Colon (tissue), 2 donors: ENCODE data around the gene ZBTB11.
A peak's percentile ranks its signal among the peaks of the same experiment; 100 is the strongest.
"Not testable (repeated sequence)": the region's sequence is repeated elsewhere in the genome, so short reads cannot be mapped to it uniquely, and the experiment has no call there.

Experiments
- FAIRE-seq: peaks from 2 replicates; lab custom pipeline; 2012; peaks lifted over from hg19 to GRCh38; lab: Jason Lieb, UNC
- donor health status: control.
- donor health status: control.

ZBTB11 gene, protein sequence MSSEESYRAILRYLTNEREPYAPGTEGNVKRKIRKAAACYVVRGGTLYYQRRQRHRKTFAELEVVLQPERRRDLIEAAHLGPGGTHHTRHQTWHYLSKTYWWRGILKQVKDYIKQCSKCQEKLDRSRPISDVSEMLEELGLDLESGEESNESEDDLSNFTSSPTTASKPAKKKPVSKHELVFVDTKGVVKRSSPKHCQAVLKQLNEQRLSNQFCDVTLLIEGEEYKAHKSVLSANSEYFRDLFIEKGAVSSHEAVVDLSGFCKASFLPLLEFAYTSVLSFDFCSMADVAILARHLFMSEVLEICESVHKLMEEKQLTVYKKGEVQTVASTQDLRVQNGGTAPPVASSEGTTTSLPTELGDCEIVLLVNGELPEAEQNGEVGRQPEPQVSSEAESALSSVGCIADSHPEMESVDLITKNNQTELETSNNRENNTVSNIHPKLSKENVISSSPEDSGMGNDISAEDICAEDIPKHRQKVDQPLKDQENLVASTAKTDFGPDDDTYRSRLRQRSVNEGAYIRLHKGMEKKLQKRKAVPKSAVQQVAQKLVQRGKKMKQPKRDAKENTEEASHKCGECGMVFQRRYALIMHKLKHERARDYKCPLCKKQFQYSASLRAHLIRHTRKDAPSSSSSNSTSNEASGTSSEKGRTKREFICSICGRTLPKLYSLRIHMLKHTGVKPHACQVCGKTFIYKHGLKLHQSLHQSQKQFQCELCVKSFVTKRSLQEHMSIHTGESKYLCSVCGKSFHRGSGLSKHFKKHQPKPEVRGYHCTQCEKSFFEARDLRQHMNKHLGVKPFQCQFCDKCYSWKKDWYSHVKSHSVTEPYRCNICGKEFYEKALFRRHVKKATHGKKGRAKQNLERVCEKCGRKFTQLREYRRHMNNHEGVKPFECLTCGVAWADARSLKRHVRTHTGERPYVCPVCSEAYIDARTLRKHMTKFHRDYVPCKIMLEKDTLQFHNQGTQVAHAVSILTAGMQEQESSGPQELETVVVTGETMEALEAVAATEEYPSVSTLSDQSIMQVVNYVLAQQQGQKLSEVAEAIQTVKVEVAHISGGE

GRCh38 chr3:101676765-101677435, at the start of gene ZBTB11:
ZBTB11 (minus strand) TSS chr3:101677132; CDS start chr3:101676914, 218 bp downstream.
- peak; percentile 58 for FAIRE-seq

DNA sequence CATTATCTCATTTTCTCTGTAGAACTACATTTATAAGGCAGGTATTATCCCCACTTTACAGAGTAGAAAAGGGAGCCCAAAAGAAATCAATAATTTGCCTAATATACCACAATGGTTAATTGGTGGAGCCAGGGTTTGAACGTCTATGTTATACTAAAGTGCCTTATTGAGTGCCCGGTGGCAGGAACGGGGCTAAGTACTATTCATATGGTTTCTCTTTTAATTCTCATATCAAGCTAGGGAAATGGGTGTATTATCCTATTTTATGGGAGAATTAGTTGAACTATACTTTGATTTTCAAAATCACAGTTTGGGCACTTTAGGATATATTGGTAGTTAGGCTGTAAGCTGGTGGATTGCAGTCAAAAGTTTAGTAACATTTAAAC, 49.0 kb upstream of the ZBTB11 start:
- FAIRE-seq, result no peak

DNA sequence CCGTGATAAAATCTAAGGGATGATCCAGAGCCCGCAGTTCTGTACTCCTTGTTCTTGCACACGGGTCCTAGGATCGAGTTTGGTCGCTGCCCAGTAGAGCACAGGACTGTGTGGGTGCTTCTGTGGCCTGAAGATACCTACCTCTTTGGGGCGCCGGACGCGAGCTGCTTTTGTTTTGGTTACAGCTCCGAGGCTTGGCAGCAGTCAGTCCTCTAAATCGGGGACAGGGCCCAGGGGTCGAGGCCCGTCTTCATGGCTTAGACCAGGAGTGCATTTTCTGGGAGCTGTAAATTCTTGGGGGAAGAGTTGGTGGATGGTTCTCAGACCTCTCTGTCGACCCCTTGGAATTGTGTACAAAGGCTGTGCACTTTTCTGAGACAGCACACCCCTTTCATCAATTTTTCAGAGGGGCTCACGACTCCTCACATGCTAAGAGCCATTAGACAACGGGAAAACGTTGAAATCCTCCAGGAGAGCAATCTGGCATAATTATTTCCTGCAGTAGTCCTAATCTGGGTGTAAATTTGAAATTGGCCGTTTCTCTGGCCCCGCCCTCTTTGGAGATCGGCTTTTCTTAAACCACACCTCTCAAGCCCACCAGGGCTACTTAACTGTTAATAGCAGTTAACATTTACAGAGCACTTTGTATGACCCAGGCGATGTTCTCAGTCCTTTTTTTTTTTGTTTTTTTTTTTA, 48.4 kb upstream of the ZBTB11 start:
- no peak for FAIRE-seq

DNA sequence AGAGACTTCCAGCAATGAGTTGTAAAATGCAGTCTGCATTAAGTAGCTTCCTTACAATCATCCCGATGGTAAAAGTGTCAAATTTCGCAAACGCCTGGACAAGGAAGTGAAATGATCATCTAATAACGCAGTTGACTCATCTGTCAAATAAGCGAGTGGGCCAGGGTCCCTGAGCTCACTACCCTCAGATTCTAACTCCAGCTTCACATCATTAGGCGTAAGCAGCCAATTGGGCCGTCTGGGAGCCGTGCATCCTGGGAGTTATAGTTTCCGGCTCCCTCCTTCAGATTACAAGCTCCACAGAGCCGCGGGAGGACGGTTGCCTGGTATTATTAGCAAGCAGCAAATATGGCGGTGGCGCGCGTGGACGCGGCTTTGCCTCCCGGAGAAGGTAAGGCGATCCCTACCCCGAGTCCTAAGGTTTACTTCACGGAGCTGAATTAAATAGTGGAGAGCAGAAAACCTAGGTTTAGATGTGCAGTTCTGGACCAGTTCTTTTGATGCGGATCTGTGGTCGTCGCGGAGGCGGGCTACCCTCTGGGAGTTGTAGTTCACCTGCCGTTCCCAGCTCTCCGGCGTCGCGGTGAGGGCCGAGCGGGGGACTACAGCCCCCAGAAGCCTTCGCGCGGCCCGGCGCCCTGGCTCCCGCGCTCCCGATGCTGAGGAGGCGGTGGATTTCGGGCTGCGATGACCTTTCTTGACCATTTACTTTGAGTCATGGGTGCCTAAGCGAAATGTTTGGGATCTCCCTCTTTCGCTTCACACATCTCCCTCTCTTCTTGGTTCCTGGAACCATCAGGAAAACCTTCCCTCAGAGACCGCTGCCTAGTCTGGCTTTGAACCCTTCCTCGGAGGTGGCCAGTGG, 47.6 kb upstream of the ZBTB11 start, which contains the start of gene CEP97:
Gene CEP97 (plus strand): TSS at position 286 of the 865 bp plus-strand sequence. CDS start 63 bp downstream, at position 349.
- FAIRE-seq, result no peak

DNA sequence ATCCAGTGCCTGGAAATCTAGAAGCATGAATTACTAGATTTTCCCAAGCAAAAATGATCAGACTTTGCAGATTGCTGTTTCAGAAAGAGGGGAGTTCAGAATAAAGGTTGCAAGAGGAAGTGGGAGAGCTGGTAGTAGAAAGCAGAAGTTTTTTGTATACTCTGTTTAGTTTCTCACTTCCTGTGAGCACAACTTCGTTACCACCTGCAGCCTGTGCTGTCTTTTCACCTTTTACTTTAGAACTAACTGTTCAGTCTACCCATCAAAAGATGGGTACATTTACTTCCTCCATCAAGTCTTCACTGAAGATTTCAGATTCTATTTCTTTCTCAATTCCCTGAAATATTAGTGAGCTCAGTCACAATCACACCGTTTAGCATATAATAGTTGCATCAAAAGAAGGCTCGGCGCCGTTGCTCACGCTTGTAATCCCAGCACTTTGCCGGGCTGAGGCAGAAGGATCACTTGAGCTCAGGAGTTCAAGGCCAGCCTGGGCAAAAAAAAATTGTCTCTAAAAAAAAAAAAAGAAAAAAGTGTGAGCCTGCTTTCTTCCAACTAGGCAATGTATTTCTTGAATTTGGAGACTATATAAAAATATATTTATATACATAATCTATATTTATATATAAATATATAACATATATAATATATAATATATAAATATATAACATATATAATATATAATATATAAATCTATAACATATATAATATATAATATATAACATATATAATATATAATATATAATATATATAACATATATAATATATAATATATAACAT, 45.7 kb upstream of the ZBTB11 start:
- no peak for FAIRE-seq

DNA sequence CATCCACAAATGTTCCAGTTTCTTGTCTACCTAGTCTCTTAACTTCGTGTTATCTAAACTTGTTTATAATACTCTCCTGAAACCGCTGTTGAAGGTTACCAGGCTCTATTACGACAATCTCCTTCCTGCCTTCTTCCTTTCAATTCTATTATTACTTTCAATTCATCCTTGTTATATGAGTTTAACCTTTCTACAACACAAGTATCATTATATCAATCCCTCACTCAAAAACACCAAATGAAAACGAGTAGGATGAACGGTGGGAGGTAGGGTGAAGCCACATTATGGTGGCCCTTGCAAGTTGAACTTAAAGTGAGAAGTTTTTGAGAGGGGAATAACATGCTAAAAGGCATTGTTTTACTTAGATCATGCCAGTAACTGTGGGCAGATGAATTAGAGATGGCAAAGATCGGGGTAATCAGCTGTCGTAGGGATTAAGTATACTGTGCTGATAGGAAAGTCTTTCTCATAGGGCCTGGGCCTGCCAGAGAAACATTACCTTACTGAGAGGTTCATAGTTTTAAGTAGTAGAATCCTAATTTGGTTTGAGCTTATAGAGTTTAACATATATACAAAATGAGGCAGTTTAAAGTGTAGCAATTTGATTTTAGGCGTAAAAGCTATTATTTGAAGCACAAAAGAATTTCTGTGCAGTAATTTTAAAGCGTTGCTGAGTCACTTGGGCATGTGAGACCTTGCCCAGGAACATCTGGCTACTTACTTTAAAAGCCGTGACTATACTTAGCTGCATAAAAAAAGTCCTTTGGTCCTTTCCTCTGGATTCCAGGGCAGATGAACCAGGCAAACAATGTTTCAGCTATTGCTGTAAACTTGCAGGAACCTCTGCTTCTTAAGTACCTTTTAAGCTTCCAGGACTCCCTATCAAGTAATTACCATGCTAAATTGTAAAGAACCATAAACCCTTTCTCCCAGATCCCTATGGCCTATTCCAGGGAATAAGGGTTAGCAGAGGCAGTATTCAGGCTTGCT, 44.2 kb upstream of the ZBTB11 start:
- no peak for FAIRE-seq

DNA sequence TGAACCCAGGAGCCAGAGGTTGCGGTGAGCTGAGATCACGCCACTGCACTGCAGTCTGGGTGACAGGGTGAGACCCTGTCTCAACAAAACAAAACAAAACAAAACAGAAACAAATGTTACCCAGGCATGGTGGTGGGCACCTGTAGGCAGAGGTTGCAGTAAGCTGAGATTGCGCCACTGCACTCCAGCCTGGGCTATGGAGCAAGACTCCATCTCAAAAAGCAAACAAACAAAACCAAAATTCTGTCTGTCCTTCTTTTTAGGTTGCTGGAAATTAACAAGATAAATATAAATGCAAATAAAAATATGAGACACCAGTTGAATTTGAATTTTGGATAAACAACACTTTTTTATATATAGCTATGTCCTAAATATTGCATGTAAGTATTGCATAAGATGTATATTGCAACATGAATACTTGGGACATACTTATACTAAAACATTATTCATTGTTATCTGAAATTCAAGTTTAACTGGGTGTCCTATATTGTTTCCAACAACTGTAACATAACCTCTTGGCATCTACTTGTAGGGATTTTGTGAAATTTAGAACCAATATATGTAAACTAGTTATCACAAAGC, 42.8 kb upstream of the ZBTB11 start:
- no peak for FAIRE-seq

DNA sequence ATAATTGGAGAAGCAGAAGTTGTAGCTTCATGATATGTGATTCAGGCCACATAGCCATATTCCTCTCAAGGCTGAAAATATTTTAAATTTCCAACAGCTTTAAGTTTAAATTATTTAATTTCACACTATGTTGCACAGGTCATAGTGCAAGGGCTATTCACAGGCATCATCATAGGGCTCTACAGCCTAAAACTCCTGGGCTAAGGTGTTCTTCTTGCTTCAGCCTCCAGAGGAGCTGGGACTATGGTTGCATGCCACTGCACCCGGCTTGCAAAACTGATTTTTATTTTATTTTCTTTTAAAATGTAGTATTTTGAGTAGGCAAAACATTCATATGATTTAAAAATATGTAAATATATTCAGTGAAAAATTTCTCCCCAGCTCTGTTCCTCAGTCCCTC, 41.5 kb upstream of the ZBTB11 start:
- FAIRE-seq, result no peak

DNA sequence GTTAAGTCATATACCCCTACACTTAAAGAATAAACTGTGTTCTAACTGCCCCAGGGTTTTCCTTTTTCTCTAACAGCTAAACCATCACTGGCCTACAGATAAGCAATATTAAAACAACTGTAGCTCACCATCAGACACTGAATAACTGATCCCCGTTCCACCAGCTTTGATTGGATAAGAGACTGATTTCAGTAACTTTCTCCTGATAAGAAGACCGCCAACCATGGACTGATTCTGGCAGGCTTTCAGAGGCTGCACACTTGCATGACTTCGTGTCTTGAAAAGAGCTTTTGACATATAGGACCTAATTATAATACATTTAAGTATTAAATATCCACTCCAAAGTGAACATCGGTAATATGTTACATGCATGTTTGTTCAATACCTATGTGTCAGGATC, 32.2 kb upstream of the ZBTB11 start:
- no peak for FAIRE-seq

DNA sequence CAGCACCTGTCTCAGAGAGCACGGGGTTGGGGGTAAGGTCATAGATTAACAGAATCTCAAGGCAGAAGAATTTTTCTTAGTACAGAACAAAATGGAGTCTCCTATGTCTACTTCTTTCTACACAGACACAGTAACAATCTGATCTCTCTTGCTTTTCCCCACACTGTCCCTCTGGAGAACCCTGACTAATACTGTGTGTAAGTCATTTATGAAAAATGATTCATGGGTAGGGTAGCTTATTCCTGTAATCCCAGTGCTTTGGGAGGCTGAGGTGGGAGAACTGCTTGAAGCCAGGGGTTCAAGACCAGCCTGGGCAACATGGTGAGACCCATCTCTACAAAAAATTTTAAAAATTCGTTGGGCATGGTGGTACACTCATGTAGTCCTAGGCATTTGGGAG, 27.7 kb upstream of the ZBTB11 start:
- not testable (repeated sequence) for FAIRE-seq

- FAIRE-seq, result no peak
These were observed 26.2 kb upstream of the ZBTB11 start for GRCh38 chr3:101703169-101703568.

- FAIRE-seq, result no peak
These were observed 25.8 kb upstream of the ZBTB11 start for GRCh38 chr3:101702726-101703125.

DNA sequence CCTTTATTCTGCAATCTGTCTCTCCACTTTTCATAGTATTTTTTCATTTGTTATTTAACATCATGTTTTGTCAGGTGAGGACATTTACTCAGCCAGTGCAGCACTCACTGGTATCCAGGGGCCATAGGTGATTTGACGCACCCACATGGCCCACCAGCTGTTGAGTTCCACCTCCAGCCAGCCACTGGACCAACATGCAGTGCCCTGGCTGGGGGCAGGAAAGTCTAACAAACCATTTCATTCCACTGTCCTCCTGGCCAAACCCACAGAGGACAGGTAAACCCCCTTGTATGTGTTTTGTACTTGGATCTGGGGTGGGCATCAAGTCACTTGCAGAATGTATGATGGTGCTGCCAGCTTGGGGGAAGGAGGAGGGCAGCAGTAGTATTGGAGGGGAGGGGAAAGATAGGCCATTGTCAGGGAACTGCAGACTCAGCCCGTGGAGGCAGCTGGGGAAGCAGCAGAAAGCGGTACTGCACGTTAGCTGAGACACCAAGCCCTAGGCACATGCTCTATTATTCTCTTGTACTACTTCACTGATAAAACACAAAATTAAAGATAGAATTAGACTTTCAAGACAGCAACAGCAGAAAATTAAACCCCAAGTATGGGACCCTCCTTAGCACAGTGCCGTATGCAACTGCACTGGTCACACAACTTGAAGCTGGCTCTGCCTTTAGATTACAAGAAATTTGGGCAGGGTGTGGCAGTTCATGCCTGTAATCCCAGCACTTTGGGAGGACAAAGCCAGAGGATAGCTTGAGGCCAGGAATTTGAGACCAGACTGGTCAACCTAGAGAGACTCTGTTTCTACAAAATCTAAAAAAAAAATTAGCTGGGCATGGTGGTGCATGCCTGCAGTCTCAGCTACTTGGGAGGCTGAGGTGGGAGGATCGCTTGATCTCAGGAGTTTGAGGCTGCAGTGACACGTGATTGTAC, 25.0 kb upstream of the ZBTB11 start:
- FAIRE-seq, result no peak

DNA sequence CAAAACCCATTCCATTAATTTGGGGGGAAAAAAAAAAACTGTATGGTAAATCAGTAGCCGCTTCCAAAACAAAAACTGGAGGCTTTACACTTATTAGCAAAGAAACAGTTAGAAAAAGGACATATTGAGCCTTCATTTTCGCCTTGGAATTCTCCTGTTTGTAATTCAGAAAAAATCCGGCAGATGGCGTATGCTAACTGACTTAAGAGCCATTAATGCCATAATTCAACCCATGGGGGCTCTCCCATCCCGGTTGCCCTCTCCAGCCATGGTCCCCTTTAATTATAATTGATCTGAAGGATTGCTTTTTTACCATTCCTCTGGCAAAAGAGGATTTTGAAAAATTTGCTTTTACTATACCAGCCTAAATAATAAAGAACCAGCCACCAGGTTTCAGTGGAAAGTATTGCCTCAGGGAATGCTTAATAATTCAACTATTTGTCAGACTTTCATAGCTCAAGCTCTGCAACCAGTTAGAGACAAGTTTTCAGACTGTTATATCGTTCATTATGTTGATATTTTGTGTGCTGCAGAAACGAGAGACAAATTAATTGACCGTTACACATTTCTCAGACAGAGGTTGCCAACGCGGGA, 18.9 kb upstream of the ZBTB11 start:
- no peak for FAIRE-seq

DNA sequence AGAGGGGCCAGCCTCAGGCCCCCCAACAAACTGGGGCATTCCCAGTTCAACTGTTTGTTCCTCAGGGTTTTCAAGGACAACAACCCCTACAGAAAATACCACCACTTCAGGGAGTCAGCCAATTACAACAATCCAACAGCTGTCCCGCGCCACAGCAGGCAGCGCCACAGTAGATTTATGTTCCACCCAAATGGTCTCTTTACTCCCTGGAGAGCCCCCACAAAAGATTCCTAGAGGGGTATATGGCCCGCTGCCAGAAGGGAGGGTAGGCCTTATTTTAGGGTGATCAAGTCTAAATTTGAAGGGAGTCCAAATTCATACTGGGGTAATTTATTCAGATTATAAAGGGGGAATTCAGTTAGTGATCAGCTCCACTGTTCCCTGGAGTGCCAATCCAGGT, 17.9 kb upstream of the ZBTB11 start:
- FAIRE-seq, result not testable (repeated sequence)

- not testable (repeated sequence) for FAIRE-seq
These were observed 16.6 kb upstream of the ZBTB11 start for GRCh38 chr3:101693540-101693939.
